HG02852 (cell line): ENCODE measurements around the gene FKRP.
"Not testable (repeated sequence)": the region's sequence is repeated elsewhere in the genome, so short reads cannot be mapped to it uniquely, and the experiment has no call there.

Experiments used
- ATAC-seq: cut with Tn5 transposase; IDR thresholded peaks from one replicate; pipeline ENCODE4 v1.9.1; 2021; ENCODE audit warnings: mild to moderate bottlenecking, moderate library complexity; ENCODE audit not compliant: unreplicated experiment

Gene FKRP

GRCh38 chr19:46784262-46785053 lies 38.6 kb downstream of the FKRP start:
- ATAC-seq, result peak; percentile 33

- ATAC-seq, result no peak
Measured at GRCh38 chr19:46785054-46785979, 39.5 kb downstream of the FKRP start.

GRCh38 chr19:46785980-46786235 lies 40.1 kb downstream of the FKRP start:
- no peak for ATAC-seq

GRCh38 chr19:46786236-46787039 lies 40.6 kb downstream of the FKRP start:
- no peak for ATAC-seq

GRCh38 chr19:46787040-46787330 lies 41.1 kb downstream of the FKRP start:
- ATAC-seq, result no peak

- no peak for ATAC-seq
Measured at GRCh38 chr19:46787331-46788261, 41.7 kb downstream of the FKRP start.

- ATAC-seq, result peak; percentile 47
Measured at GRCh38 chr19:46788262-46788967, 42.6 kb downstream of the FKRP start, which contains the start of gene SLC1A5. TSS of gene SLC1A5 (minus strand) at chr19:46788594. CDS start at chr19:46787965, 629 bp downstream.

GRCh38 chr19:46788968-46789338 lies 43.1 kb downstream of the FKRP start:
- no peak for ATAC-seq

GRCh38 chr19:46789371-46789770 lies 43.5 kb downstream of the FKRP start:
- no peak for ATAC-seq

GRCh38 chr19:46791944-46792343 lies 46.1 kb downstream of the FKRP start:
- ATAC-seq, result no peak

- no peak for ATAC-seq
Measured at GRCh38 chr19:46797881-46798280, 52.0 kb downstream of the FKRP start.

- ATAC-seq, result no peak
Measured at GRCh38 chr19:46798713-46799112, 52.9 kb downstream of the FKRP start.

GRCh38 chr19:46802152-46802551 lies 56.3 kb downstream of the FKRP start:
- ATAC-seq, result no peak

GRCh38 chr19:46803555-46803954 lies 57.7 kb downstream of the FKRP start:
- ATAC-seq, result no peak

GRCh38 chr19:46804432-46804831 lies 58.6 kb downstream of the FKRP start:
- not testable (repeated sequence) for ATAC-seq

GRCh38 chr19:46806656-46807055 lies 60.8 kb downstream of the FKRP start:
- no peak for ATAC-seq
